GM18519 (cell line): ENCODE measurements around the gene ZC3HAV1.
"Not testable (repeated sequence)": the region's sequence is repeated elsewhere in the genome, so short reads cannot be mapped to it uniquely, and the experiment has no call there.

Experiments used
- ATAC-seq: cut with Tn5 transposase; IDR thresholded peaks from one replicate; pipeline ENCODE4 v1.9.1; 2021; ENCODE audit warnings: mild to moderate bottlenecking, moderate library complexity; ENCODE audit not compliant: unreplicated experiment, low FRiP score

ZC3HAV1 gene

GRCh38 chr7:139109188-139109982, at the start of gene ZC3HAV1:
TSS of gene ZC3HAV1 (minus strand) at chr7:139109720. CDS start at chr7:139109331, 389 bp downstream.
- ATAC-seq = peak; percentile 57

GRCh38 chr7:139153832-139154231, 44.3 kb upstream of the ZC3HAV1 start:
- no peak for ATAC-seq

GRCh38 chr7:139152149-139152548, 42.6 kb upstream of the ZC3HAV1 start:
- ATAC-seq = no peak

- no peak for ATAC-seq
These were observed 29.6 kb upstream of the ZC3HAV1 start for GRCh38 chr7:139139150-139139549.

- peak; percentile 81 for ATAC-seq
These were observed 24.0 kb upstream of the ZC3HAV1 start for GRCh38 chr7:139133335-139134139.

GRCh38 chr7:139132887-139133286, 23.4 kb upstream of the ZC3HAV1 start:
- no peak for ATAC-seq

- no peak for ATAC-seq
These were observed 22.1 kb upstream of the ZC3HAV1 start for GRCh38 chr7:139131601-139132041.

GRCh38 chr7:139129814-139130213, 20.3 kb upstream of the ZC3HAV1 start:
- not testable (repeated sequence) for ATAC-seq

- no peak for ATAC-seq
These were observed 18.1 kb upstream of the ZC3HAV1 start for GRCh38 chr7:139127648-139128047.

- no peak for ATAC-seq
These were observed 16.1 kb upstream of the ZC3HAV1 start for GRCh38 chr7:139125657-139126056.

- not testable (repeated sequence) for ATAC-seq
These were observed 15.5 kb upstream of the ZC3HAV1 start for GRCh38 chr7:139124995-139125394.

- peak; percentile 68 for ATAC-seq
These were observed 14.8 kb upstream of the ZC3HAV1 start for GRCh38 chr7:139124084-139124914.

GRCh38 chr7:139119486-139119849, 9.9 kb upstream of the ZC3HAV1 start:
- no peak for ATAC-seq

- peak; percentile 74 for ATAC-seq
These were observed 9.4 kb upstream of the ZC3HAV1 start for GRCh38 chr7:139118805-139119485.

- ATAC-seq = peak; percentile 76
These were observed 8.8 kb upstream of the ZC3HAV1 start for GRCh38 chr7:139118234-139118804.

- no peak for ATAC-seq
These were observed 8.2 kb upstream of the ZC3HAV1 start for GRCh38 chr7:139117599-139118233.

GRCh38 chr7:139116999-139117398, 7.5 kb upstream of the ZC3HAV1 start:
- ATAC-seq = no peak

GRCh38 chr7:139115104-139115503, 5.6 kb upstream of the ZC3HAV1 start:
- no peak for ATAC-seq

- no peak for ATAC-seq
These were observed 5.1 kb upstream of the ZC3HAV1 start for GRCh38 chr7:139114585-139114984.
